ENCODE data around the gene NIP7.

The NIP7 gene

GRCh38 chr16:69384974-69385373 is 45.4 kb downstream of the NIP7 start:
- peak overlapping the region; percentile 88 for H3K4me3 ChIP-seq (ENCODE audit: low read depth, low read length)

GRCh38 chr16:69386596-69386995 is 47.0 kb downstream of the NIP7 start:
- H3K4me3 ChIP-seq (ENCODE audit: low read depth, low read length) = no peak overlapping the region
